Panc1 (cell line): ENCODE measurements around the gene NADSYN1.

ENCODE experiments used
- POLR2AphosphoS5 ChIP-seq: IDR thresholded peaks from 2 replicates; pipeline ENCODE4 v1.6.1; 2012; ENCODE audit warnings: mild to moderate bottlenecking, low read depth, low read length, moderate library complexity
- TF ChIP-seq, protein P1 (sequence below): fragments of 450-650 bp; IDR thresholded peaks from 2 replicates; pipeline ENCODE4 v1.5.1; 2017; ENCODE audit warnings: mild to moderate bottlenecking

DNA sequence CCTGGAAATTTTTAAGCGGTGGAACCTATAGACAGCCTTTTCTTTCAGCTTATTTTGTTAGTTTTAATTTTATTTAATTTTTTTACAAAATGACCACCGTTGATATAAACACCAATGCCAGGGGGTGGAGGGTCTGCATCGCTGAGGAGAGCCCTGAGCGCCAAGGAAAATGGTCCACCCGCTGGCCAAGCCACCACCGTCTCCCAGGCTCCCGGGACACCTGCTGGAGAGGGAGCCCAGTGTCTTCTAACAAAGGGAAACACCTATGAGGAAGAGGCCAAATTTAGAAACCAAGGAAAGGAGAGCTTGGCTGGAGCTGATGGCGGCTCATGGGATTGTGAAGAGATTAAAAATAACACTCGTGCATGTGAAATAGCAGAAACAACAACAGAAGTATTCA is 84.5 kb downstream of the NADSYN1 start:
- TF ChIP-seq, protein P1, sequence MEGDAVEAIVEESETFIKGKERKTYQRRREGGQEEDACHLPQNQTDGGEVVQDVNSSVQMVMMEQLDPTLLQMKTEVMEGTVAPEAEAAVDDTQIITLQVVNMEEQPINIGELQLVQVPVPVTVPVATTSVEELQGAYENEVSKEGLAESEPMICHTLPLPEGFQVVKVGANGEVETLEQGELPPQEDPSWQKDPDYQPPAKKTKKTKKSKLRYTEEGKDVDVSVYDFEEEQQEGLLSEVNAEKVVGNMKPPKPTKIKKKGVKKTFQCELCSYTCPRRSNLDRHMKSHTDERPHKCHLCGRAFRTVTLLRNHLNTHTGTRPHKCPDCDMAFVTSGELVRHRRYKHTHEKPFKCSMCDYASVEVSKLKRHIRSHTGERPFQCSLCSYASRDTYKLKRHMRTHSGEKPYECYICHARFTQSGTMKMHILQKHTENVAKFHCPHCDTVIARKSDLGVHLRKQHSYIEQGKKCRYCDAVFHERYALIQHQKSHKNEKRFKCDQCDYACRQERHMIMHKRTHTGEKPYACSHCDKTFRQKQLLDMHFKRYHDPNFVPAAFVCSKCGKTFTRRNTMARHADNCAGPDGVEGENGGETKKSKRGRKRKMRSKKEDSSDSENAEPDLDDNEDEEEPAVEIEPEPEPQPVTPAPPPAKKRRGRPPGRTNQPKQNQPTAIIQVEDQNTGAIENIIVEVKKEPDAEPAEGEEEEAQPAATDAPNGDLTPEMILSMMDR = no peak
- no peak for TF ChIP-seq POLR2AphosphoS5
